HG02610 (cell line): Measurements from ENCODE around the gene GLUD1.
"Not testable (repeated sequence)": the region's sequence is repeated elsewhere in the genome, so short reads cannot be mapped to it uniquely, and the experiment has no call there.

Experiments
- ATAC-seq: cut with Tn5 transposase; IDR thresholded peaks from one replicate; pipeline ENCODE4 v1.9.1; 2021; ENCODE audit warnings: mild to moderate bottlenecking, moderate library complexity; ENCODE audit not compliant: unreplicated experiment

GLUD1 gene

DNA sequence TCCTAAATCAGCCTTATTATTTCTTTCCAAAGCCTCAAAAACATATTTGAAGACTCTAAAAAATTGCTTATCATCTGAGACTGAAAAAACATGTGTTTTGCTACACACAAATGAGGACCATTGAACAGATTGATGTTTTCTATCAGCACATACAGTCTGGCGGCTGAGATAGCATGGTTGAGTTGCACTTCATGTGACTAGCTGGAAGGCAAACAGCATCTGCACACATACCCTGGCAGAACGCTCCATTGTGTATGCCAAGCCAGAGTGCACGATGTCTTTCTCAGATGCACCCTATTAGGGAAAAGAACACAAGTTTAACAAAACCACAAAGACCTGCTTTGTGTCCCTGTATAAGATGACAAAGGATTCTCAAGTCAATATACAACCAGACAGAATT is 41.5 kb downstream of the GLUD1 start:
- no peak for ATAC-seq

DNA sequence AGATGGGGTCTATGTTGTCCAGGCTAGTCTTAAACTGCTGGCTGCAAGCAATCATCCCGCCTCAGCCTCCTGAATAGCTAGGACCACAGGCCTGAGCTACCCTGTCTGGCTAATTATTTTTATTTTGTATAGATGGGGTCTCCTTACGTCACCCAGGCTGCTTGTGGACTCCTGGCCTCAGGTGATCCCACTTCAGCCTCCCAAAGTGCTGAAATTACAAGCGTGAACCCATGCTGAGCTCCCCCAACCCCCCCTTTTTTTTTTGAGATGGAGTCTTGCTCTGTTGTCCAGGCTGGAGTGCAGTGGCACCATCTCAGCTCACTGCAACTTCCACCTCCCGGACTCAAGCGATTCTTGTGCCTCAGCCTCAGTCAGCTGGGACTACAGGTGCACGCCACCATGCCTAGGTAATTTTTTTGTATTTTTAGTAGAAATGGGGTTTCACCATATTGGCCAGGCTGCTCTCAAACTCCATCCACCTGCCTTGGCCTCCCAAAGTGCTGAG is 49.2 kb downstream of the GLUD1 start:
- no peak for ATAC-seq

DNA sequence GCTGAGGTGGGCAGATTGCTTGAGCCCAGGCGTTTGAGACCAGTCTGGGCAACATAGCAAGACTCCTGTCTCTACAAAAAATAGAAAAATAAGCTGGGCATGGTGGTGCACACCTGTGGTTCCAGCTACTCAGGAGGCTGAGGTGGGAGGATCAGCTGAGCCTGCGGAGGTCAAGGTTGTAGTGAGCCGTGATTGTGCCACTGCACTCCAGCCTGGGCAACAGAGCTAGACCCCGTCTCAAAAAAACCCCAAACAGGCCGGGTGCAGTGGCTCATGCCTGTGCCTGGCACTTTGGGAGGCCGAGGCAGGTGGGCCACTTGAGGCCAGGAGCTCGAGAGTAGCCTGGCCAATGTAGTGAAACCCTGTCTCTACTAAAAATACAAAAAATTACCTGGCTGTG is 51.1 kb downstream of the GLUD1 start:
- not testable (repeated sequence) for ATAC-seq

DNA sequence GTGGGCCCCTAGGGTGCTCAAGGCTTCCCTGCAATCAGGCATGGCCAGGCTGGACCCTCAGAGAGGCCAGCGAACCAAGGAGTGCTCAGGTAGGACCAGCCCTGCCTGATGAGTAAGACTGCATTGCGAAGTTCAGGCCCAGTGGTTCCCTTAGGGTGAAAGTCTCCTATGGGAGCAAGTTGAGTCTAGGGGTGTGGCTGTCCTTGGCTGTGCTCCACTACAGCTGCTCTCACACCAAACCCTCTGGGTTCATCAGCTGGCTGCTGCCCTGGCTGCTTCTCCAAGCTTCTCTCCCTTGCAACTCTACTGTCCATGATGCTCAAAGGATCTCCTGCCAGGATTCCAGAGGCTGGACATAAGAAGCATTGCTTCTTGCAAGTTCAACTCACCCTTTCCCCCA is 55.9 kb downstream of the GLUD1 start:
- ATAC-seq, result no peak

DNA sequence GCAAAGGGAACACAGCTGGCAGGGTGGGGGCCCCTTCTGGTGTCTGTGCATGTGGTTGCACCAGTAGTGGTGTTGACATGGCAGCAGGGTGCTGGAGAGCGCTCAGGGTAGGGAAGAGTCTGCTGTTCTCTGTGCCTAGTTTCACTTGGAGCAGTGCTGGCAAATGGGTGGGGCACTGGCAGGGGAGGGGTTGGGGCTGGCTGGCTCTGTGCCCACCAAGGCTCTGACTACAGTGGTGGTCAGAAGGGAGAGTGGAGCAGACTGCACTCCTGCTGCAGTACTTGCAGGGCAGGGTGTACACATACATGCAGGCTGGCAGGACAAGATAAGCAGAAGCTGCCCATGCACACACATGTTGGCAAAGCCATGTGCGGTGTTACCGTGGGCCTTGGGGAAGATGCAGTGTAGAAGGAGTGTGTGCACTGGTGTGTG is 56.3 kb downstream of the GLUD1 start:
- no peak for ATAC-seq

DNA sequence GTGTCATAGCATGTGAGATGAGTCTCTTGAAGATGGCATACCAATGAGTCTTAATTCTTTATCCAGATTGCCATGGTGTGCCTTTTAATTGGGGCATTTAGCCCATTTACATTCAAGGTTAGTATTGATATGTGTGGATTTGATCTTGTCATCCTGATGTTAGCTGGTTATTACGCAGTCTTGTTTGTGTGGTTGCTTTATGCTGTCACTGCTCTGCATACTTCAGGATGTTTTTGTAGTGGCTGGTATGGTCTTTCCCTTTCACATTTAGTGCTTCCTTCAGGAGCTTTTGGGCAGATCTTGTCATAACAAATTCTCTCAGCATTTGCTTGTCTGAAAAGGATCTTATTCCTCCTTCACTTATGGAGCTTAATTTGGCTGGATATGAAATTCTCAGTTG is 58.0 kb downstream of the GLUD1 start:
- ATAC-seq, result no peak

DNA sequence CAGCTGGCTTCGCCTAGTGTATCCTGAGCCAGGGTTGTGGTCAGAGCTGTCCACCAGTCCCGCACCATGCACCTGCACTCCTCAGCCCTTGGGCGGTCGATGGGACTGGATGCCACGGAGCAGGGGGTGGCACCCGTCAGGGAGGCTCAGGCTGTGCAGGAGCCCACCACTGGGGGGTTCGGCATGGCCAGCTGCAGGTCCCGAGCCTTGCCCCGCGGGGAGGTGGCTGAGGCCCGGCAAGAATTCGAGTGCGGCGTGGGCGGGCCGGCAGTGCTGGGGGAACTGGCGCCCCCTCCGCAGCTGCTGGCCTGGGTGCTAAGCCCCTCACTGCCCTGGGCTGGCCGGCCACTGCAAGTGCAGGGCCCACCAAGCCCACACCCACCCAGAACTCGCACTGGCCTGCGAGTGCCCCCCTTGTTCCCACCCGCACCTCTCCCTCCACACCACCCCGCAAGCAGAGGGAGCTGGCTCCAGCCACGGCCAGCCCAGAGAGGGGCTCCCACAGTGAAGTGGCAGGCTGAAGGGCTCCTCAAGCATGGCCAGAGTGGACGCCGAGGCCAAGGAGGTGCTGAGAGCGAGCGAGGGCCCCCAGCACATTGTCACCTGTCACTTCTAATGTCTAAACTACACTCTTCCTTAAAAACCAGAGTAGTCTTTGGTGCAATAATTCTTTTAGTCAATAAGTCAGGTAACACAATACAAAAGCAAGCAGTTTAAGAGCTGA is 63.6 kb downstream of the GLUD1 start:
- no peak for ATAC-seq

DNA sequence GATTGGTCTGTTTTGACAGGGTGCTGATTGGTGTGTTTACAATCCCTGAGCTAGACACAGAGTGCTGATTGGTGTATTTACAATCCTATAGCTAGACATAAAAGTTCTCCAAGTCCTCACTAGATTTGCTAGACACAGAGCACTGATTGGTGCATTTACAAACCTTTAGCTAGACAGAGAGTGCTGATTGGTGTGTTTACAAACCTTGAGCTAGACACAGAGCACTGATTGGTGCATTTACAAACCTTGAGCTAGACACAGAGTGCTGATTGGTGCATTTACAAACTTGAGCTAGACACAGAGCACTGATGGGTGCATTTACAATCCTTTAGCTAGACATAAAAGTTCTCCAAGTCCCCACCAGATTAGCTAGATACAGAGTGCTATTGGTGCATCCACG is 64.2 kb downstream of the GLUD1 start:
- not testable (repeated sequence) for ATAC-seq

DNA sequence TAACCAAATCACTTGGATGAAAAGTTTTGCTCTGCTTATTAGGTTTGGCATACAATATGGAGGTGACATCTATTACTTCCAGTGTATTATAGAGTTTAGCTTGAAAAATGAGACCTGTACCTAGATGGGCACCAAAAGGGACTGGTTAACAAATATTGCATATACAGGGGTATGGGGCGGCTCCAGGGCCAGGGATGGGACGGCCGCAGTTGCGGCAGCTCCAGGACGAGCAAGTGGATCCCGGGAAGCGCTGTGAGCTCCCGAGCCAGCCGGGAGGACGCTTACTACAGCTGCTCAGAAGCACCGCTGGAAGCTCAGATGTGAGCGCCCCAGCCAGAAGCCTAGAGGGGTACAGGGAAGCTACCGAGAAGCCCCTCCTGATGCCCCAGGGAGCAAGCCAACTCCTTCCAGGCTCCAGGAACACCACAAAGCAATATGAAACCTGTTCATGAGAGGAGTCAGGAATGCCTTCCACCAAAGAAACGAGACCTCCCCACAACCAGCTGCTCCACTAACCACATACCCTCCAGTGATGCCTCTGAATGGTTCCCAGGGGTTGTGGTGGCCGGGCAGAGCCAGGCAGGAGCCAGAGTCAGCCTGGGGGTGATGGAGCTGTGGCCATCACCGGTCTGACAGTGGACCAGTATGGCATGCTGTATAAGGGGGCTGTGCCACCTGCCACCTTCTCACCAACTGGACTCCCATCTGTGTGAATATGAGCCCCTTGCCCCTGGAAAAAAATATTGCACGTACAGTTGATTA is 67.7 kb downstream of the GLUD1 start:
- ATAC-seq, result not testable (repeated sequence)

DNA sequence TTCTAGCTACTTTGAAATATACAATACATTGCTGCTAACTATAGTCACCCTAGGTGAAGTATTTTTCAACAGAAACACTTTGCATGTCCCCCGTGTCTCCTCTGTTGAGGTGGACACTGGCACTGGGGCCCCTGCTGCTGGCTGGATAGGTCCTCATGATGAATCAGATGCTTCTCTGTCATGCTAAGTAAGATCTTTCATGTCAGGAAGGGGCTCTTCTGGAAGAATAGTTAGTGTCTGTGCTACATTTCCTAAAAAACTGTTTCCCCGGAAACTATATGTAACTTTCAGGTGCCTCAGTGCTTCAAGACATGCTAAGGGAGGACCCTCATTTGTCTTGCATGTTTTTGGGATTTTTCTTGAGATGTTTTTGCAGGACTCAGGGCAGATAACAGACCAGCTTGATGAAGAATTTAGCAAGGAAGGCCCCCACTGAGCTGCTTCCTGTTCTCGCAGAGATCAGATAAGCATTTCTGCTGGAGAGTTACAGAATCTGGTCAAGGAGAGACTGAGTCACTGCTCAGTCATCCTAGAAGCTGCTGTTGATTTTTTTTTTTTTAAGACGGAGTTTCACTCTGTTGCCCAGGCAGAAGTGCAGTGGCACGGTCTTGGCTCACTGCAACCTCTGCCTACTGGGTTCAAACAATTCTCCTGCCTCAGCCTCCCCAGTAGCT is 69.2 kb downstream of the GLUD1 start:
- ATAC-seq, result not testable (repeated sequence)

DNA sequence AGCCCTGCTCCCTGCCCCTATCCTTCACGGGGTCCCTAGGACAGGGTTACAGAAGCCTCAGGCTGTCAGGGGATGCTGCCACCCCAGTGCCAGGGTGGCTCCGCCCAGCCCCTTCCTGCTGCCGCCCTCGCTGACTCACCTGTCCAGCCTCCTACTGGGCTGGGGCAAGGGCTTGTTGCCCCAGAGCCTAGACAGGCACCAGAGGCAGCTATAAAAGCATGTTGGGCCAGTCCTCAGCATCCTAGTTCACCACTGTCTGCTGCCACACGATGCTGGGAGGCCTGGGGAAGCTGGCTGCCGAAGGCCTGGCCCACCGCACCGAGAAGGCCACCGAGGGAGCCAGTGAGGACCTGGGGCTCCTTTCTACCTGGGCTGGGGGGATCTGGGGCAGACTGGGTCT is 74.6 kb downstream of the GLUD1 start, which contains the start of gene FAM25A:
FAM25A (plus strand) TSS at position 239 of the 400 bp plus-strand sequence; CDS start at position 270, 31 bp downstream.
- not testable (repeated sequence) for ATAC-seq

DNA sequence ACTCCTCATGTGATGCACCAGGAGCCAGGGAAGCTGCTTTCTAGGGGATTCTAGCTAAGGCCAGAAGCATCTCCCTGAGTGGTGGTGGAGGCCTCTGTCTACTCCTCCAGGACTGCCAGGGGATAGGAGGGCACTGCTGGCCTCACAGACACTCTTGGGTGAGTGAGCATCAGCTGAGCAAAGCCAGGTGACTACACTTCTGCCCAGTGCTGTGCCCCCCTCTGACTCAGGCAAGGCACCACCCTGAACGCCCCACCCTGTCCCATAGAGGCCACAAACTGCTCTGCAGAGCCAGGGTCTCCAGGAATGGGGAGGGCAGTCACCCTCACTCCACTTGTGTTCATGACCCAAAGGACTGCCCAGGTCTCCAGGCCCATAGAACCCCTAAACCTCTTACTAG is 75.1 kb downstream of the GLUD1 start:
- ATAC-seq, result not testable (repeated sequence)

DNA sequence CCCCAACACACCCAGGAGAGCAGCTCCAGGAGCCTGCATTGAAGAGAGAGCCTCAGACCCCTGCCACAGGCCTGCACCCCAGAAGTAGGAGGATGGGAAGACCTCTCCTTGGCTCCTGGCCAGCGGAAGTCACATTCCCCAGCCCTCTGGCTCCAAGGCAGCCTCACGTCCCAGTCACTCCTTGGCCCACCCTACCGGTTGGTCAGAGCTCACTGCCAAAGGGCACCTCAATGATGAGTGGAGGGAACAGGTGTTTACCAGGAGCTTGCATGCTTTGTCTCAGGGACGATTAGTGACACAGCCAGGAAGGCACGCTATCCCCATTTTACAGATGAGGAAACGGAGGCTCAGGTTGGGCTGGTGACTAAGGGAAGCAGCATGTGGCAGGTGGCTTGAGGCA is 75.6 kb downstream of the GLUD1 start:
- not testable (repeated sequence) for ATAC-seq

DNA sequence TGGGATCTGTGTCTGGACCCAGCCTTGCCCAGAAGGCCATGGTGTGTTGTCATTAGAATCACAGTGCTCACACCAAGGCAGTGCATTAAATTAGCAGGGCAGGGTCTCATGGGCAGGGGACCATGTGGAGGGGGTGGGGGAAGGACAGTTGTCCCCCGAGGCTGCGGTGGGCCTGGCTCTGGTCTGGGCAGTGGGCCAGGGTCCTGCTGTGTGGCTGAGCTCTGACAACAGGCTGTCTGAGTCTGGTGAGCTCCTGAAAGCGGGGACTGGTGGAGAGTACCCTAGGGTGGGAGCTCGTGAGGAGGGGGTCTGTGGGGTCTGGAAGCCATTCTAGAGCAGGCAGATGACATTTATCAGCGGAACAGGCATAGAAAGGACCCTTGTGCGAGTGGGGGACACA is 76.5 kb downstream of the GLUD1 start:
- ATAC-seq, result not testable (repeated sequence)

DNA sequence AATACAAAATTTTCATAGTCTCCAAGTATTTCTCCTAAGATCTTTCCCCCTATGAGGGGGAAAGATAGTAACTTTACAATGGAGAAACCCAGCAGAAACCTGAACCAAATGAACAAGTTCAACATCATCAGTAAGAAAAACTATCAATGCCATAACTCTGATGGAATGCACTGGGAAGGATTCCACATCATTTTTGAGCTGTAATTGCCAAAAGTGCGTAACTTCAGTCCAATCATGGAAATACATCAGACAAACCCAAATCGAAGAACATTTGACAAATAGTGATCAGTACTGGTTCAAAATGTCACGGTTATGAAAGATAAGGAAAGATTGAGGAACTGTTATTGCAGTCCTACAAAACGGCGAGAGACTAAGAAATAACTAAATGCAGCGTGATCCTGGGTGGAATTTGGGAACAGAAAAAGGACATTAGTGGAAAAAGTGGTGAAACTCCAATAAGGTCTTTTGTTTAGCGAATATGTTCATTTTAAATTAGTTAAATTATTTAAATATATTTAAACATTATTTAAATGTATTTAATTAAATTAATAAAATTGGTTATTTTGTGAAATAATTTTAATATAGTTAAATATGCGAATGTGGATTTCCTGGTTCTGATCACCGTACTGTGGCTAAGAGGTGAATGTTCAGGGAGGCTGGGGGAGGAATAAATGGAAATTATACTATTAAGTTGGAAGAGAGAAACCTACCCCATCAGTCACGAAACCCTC is 79.5 kb downstream of the GLUD1 start:
- not testable (repeated sequence) for ATAC-seq

DNA sequence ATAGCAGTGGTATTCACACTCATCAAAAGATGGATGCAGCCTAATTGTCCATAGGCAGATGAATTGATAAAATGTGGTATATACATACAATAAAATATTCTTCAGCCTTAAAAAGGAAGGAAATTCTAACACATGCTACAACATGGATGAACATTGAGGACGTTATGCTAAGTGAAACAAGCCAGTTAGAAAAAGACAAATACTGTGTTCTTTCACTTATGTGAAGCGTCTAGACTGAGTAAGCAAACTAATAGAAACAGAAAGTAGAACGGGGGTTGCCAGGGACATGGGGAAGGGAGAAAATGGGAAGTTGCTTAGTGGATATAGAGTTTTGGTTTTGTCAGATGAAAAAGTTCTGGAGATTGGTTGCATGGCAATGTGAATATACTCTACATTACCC is 81.1 kb downstream of the GLUD1 start:
- ATAC-seq, result not testable (repeated sequence)

DNA sequence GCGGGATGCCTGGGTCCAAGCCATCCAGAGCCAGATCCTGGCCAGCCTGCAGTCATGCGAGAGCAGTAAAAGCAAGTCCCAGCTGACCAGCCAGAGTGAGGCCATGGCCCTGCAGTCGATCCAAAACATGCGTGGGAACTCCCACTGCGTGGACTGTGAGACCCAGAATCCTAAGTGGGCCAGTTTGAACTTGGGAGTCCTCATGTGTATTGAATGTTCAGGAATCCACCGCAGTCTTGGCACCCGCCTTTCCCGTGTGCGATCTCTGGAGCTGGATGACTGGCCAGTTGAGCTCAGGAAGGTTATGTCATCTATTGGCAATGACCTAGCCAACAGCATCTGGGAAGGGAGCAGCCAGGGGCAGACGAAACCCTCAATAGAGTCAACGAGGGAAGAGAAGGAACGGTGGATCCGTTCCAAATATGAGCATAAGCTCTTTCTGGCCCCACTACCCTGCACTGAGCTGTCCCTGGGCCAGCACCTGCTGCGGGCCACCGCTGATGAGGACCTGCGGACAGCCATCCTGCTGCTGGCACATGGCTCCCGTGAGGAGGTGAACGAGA is 85.4 kb downstream of the GLUD1 start:
- ATAC-seq, result not testable (repeated sequence)

DNA sequence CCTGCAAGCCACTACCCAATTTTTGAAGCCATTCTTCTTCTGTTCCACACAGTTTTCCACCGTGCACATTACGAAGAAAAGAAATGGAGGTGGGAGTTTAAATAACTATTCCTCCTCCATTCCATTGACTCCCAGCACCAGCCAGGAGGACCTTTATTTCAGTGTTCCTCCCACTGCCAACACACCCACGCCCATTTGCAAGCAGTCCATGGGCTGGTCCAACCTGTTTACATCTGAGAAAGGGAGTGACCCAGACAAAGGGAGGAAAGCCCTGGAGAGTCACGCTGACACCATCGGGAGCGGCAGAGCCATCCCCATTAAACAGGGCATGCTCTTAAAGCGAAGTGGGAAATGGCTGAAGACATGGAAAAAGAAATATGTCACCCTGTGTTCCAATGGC is 86.3 kb downstream of the GLUD1 start:
- not testable (repeated sequence) for ATAC-seq

DNA sequence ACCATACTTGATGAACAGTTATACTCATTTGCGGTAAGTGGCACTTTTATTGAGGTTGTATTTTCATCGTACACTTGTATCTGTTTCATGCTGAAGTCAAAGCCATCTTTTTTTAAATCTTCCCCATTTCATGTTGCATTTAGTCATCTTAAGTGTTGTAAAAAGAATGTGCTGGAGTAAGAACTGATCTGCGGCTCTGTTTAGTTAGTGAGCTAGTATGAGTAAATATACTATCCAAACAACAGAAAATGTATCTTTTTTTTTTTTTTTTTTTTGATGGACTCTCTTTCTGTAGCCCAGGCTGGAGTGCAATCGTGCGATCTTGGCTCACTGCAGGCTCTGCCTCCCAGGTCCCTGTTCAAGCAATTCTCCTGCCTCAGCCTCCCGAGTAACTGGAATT is 87.0 kb downstream of the GLUD1 start:
- ATAC-seq, result not testable (repeated sequence)

DNA sequence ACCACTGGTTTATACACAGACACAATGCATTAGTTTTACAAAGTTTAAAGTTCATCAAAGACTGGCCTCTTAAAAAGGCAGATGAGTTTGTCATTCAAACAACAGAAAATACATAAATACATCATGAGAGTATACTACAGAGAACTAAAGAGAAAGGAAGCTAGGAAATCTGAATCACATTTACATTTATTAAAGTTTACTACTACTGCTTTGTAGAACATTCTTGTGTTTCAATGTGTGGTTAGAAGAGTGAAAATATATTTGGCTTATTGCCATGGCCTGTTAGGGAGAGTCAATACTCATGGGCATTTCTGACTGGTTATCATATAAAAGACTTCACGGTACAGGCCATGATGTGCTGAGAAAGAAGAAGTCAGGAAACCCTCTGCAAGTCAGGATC is 87.5 kb downstream of the GLUD1 start:
- ATAC-seq, result not testable (repeated sequence)
